ENCODE measurements around the gene C1QTNF12. TPM values are rescaled to one million over a fixed set of nuclear protein-coding genes. Genes with fewer than 3 reads are reported as not detected.

The C1QTNF12 gene
- polyA plus RNA-seq, 3 donors: 1.1 TPM; not detected in 2

GRCh38 chr1:1227386-1227785, 19.1 kb downstream of the C1QTNF12 start:
- Mint-ChIP-seq H3K4me3 (no peak overlapping the region), H3K4me1 (peaks cover 19% of the 10 kb centered on the region), H3K27me3 (ENCODE audit: low read depth in 3 of 3) (no peaks in the 10 kb centered on the region), H3K36me3 (peaks cover 43 to 68% of the 10 kb centered on the region in 2 donors), H3K27ac (no peak overlapping the region), H3K9me3 (peaks cover 0 to 2% (median 0%) of the 10 kb centered on the region in 7 donors)
- H3K9ac ChIP-seq (ENCODE audit: insufficient read depth, low read length, poor library complexity, severe bottlenecking): no peak overlapping the region
- H3K9me3 ChIP-seq (replicated peaks in 1 of 2; ENCODE audit: control insufficient read depth in 1 of 2, insufficient read depth in 1 of 2, low read length in 2 of 2): no peaks in the 10 kb centered on the region
- no peak overlapping the region for H3K4me3 ChIP-seq (replicated peaks in 1 of 3; ENCODE audit: low read depth in 2 of 3, low read length in 3 of 3)
- WGBS (ENCODE audit: insufficient coverage): 96% methylated on average over 14 of the region's 25 CpGs
- intact Hi-C loops (cut with micrococcal nuclease): no loop called here
- no peak overlapping the region for H3K27ac ChIP-seq (ENCODE audit: low read depth in 1 of 2, low read length in 2 of 2)
- no peaks in the 10 kb centered on the region for H3K27me3 ChIP-seq (ENCODE audit: control insufficient read depth in 2 of 2, insufficient read depth in 2 of 2, low read length in 2 of 2)
- H2AFZ ChIP-seq (ENCODE audit: insufficient read depth, low read depth, low read length, poor library complexity, severe bottlenecking): no peak overlapping the region
- DNase-seq: no peak
- no peak for TF ChIP-seq CTCF (IDR thresholded peaks at IDR 0.05)
- H4K20me1 ChIP-seq (ENCODE audit: insufficient read depth, low read length): peaks cover 81% of the 10 kb centered on the region
- peaks cover 59 to 72% of the 10 kb centered on the region in 2 donors for H3K36me3 ChIP-seq (replicated peaks in 1 of 2; ENCODE audit: control insufficient read depth in 1 of 2, insufficient read depth in 2 of 2, low read length in 2 of 2)
- peaks cover 16 to 19% of the 10 kb centered on the region in 2 donors for H3K4me1 ChIP-seq (ENCODE audit: control insufficient read depth in 1 of 2, insufficient read depth in 2 of 2, low read length in 2 of 2)
- no peak overlapping the region for H3K4me2 ChIP-seq (replicated peaks; ENCODE audit: extremely low read depth, low read length, poor library complexity, severe bottlenecking)
- H3K79me2 ChIP-seq (ENCODE audit: insufficient read depth, low read length): peaks cover 73% of the 10 kb centered on the region

GRCh38 chr1:1226566-1227362, 19.8 kb downstream of the C1QTNF12 start:
- no peak for DNase-seq
- Histone ChIP-seq H3K27me3 (ENCODE audit: control insufficient read depth in 2 of 2, insufficient read depth in 2 of 2, low read length in 2 of 2) (no peaks in the 10 kb centered on the region), H3K9ac (ENCODE audit: insufficient read depth, low read length, poor library complexity, severe bottlenecking) (no peak overlapping the region), H3K79me2 (ENCODE audit: insufficient read depth, low read length) (peaks cover 72% of the 10 kb centered on the region), H3K4me2 (replicated peaks; ENCODE audit: extremely low read depth, low read length, poor library complexity, severe bottlenecking) (no peak overlapping the region), H3K4me1 (ENCODE audit: control insufficient read depth in 1 of 2, insufficient read depth in 2 of 2, low read length in 2 of 2) (peaks cover 16 to 19% of the 10 kb centered on the region in 2 donors), H3K36me3 (replicated peaks in 1 of 2; ENCODE audit: control insufficient read depth in 1 of 2, insufficient read depth in 2 of 2, low read length in 2 of 2) (peaks cover 65 to 78% of the 10 kb centered on the region in 2 donors), H2AFZ (ENCODE audit: insufficient read depth, low read depth, low read length, poor library complexity, severe bottlenecking) (no peak overlapping the region), H3K9me3 (replicated peaks in 1 of 2; ENCODE audit: control insufficient read depth in 1 of 2, insufficient read depth in 1 of 2, low read length in 2 of 2) (no peaks in the 10 kb centered on the region), H3K4me3 (replicated peaks in 1 of 3; ENCODE audit: low read depth in 2 of 3, low read length in 3 of 3) (no peak overlapping the region), H4K20me1 (ENCODE audit: insufficient read depth, low read length) (peaks cover 88% of the 10 kb centered on the region), H3K27ac (ENCODE audit: low read depth in 1 of 2, low read length in 2 of 2) (no peak overlapping the region)
- H3K27me3 Mint-ChIP-seq (ENCODE audit: low read depth in 3 of 3): no peaks in the 10 kb centered on the region
- no peak overlapping the region for H3K4me3 Mint-ChIP-seq
- H3K36me3 Mint-ChIP-seq: peaks cover 45 to 71% of the 10 kb centered on the region in 2 donors
- no peak for TF ChIP-seq CTCF (IDR thresholded peaks at IDR 0.05)
- intact Hi-C loops (cut with micrococcal nuclease): no loop called here
- WGBS (ENCODE audit: insufficient coverage): 96% methylated on average over 29 of the region's 44 CpGs
- peaks cover 0 to 2% (median 0%) of the 10 kb centered on the region in 7 donors for H3K9me3 Mint-ChIP-seq
- peak overlapping the region in 2 of 7 donors; percentile 54 to 73 for H3K27ac Mint-ChIP-seq
- peaks cover 19% of the 10 kb centered on the region for H3K4me1 Mint-ChIP-seq
